Smooth muscle cell (in vitro differentiated cells): Measurements from ENCODE around the gene RRAGC. TPM values are rescaled to one million over a fixed set of nuclear protein-coding genes. Genes with fewer than 3 reads are reported as not detected.

Experiments
- DNase-seq: peaks from one replicate; lab custom pipeline; 2025; ENCODE audit not compliant: unreplicated experiment; lab: John Stamatoyannopoulos, UW
- H2AFZ ChIP-seq: fragments of 200-600 bp; sonication (generic); 2 replicates; pipeline ENCODE4 v1.6.0; 2016; ENCODE audit warnings: antibody characterized with exemption, low read depth, mild to moderate bottlenecking
- H3F3A ChIP-seq: fragments of 200-600 bp; sonication (generic); 2 replicates; pipeline ENCODE4 v1.6.0; 2017; ENCODE audit warnings: antibody characterized with exemption, low read depth
- H3K27ac ChIP-seq: fragments of 200-600 bp; sonication (generic); 2 replicates; pipeline ENCODE4 v1.5.1; 2016; ENCODE audit warnings: low read depth, mild to moderate bottlenecking
- H3K27me3 ChIP-seq: fragments of 200-600 bp; sonication (generic); 2 replicates; pipeline ENCODE4 v1.6.1; 2016; ENCODE audit warnings: low read depth, mild to moderate bottlenecking
- H3K36me3 ChIP-seq: fragments of 200-600 bp; sonication (generic); 2 replicates; pipeline ENCODE4 v1.5.1; 2016; ENCODE audit warnings: low read depth
- H3K4me1 ChIP-seq: fragments of 200-600 bp; sonication (generic); 2 replicates; pipeline ENCODE4 v1.5.1; 2016; ENCODE audit warnings: low read depth
- H3K4me2 ChIP-seq: fragments of 200-600 bp; sonication (generic); 2 replicates; pipeline ENCODE4 v1.6.0; 2016; ENCODE audit warnings: mild to moderate bottlenecking
- H3K4me3 ChIP-seq: fragments of 200-600 bp; sonication (generic); 2 replicates; pipeline ENCODE4 v1.5.1; 2016; ENCODE audit warnings: mild to moderate bottlenecking
- H3K79me2 ChIP-seq: fragments of 200-600 bp; sonication (generic); 2 replicates; pipeline ENCODE4 v1.6.0; 2016; ENCODE audit warnings: low read depth, mild to moderate bottlenecking
- H3K9ac ChIP-seq: fragments of 200-600 bp; sonication (generic); 2 replicates; pipeline ENCODE4 v1.6.0; 2016; ENCODE audit warnings: low read depth
- H3K9me3 ChIP-seq: fragments of 200-600 bp; sonication (generic); replicated peaks from 2 replicates; pipeline ENCODE4 v1.5.1; 2016; ENCODE audit warnings: low read depth
- H4K20me1 ChIP-seq: fragments of 200-600 bp; sonication (generic); 2 replicates; pipeline ENCODE4 v1.6.0; 2016; ENCODE audit warnings: low read depth
- WGBS: methylation state at CpG from one replicate; pipeline ENCODE4 v1.1.7; 2016; ENCODE audit warnings: low lambda C conversion rate; 5-methylcytosine and 5-hydroxymethylcytosine counted together
- polyA plus RNA-seq: library from polyadenylated mRNA; unstranded; fragments of >200 nt; fragmentation: Nextera tagmentation; extraction: Ambion mirVana; gene quantifications from 2 replicates; pipeline ENCODE4 v1.2.1, GENCODE V29; 2016
- total RNA-seq: library from RNA; depleted of rRNA; stranded (reverse); fragments of >200 nt; gene quantifications from 2 replicates; pipeline ENCODE4 v1.2.3, GENCODE V29; 2014
- TF ChIP-seq, protein P1 (sequence below): fragments of 200-600 bp; sonication (generic); IDR thresholded peaks from 2 replicates; pipeline ENCODE4 v1.5.1; 2017; ENCODE audit warnings: borderline replicate concordance, mild to moderate bottlenecking, antibody characterized with exemption; ENCODE audit not compliant: insufficient read depth, poor library complexity, severe bottlenecking

The RRAGC gene
- total and polyA plus RNA-seq, 2 experiments from 2014 or later: 13.2 to 13.3 TPM

DNA sequence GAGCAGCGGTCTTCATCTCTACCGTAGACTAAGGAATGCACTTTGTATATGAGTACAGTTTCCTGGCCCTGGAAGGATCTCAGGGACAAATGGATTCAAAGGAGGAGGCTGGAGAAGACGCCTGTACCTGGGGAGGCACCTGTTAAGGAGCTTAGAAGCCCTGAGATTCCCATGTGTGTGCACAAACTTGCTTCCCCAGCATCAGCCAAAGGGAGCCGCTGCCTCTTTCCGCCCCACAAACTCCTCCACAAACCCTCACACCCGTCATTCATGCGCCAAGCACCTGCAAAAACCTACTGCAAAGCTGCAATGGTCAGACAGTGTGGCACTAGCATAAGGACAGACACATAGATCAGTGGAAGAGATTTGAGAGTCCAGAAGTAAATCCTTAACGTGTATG is 54.5 kb downstream of the RRAGC start:
- Histone ChIP-seq H3K27ac (no peak overlapping the region), H3F3A (no peaks in the 10 kb centered on the region), H3K9me3 (no peaks in the 10 kb centered on the region), H3K27me3 (peaks cover 73% of the 10 kb centered on the region), H3K4me2 (no peak overlapping the region), H2AFZ (no peak overlapping the region), H3K4me1 (peaks cover 4% of the 10 kb centered on the region), H3K36me3 (no peaks in the 10 kb centered on the region), H3K9ac (no peak overlapping the region), H4K20me1 (no peaks in the 10 kb centered on the region), H3K4me3 (no peak overlapping the region), H3K79me2 (no peaks in the 10 kb centered on the region)
- TF ChIP-seq, protein P1, sequence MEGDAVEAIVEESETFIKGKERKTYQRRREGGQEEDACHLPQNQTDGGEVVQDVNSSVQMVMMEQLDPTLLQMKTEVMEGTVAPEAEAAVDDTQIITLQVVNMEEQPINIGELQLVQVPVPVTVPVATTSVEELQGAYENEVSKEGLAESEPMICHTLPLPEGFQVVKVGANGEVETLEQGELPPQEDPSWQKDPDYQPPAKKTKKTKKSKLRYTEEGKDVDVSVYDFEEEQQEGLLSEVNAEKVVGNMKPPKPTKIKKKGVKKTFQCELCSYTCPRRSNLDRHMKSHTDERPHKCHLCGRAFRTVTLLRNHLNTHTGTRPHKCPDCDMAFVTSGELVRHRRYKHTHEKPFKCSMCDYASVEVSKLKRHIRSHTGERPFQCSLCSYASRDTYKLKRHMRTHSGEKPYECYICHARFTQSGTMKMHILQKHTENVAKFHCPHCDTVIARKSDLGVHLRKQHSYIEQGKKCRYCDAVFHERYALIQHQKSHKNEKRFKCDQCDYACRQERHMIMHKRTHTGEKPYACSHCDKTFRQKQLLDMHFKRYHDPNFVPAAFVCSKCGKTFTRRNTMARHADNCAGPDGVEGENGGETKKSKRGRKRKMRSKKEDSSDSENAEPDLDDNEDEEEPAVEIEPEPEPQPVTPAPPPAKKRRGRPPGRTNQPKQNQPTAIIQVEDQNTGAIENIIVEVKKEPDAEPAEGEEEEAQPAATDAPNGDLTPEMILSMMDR: no peak
- WGBS: 72% methylated on average over 8 of the region's 8 CpGs
- no peak for DNase-seq

DNA sequence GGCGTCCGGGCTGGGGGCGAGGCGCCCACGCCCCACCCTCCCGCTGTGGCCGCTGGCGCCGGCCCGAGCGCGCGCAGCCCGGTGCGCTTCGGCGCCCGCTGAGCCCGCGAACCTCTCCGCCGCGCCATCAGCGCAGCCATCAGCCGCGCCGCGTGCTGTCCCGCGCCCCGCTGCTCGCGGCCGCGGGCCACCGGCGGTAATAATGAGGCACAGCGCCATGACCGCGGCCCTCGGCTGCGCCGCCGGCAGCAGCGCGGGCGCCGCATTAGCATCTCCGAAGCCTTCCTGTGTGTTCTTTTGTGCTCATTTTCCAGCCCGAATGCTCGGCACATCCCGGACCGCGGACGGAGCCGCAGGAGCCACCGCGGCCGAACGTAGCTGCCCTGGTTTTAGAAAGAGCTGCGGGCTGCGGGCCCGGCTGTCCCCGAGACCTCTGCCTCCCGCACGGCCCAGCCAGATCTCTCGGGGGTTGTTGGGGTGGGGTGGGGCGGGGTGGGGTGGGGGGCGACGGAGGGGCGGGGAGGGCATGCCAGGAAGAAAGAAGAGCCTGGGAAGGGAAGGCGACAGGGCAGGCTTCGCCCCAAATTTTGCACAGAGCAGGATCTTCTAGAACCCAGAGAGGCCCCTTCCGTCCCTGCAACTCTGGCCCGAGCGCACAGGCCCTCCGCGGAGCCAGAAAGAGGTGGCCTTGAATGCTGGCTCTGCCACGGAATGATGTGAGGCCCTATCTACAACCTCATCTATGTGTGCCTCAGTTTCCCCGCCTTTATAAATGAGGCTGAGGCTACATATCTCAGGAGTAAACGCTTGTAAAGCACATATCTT is 55.3 kb downstream of the RRAGC start:
- WGBS: 3% methylated on average over 70 of the region's 81 CpGs
- H3K27me3 ChIP-seq: peaks cover 67% of the 10 kb centered on the region

DNA sequence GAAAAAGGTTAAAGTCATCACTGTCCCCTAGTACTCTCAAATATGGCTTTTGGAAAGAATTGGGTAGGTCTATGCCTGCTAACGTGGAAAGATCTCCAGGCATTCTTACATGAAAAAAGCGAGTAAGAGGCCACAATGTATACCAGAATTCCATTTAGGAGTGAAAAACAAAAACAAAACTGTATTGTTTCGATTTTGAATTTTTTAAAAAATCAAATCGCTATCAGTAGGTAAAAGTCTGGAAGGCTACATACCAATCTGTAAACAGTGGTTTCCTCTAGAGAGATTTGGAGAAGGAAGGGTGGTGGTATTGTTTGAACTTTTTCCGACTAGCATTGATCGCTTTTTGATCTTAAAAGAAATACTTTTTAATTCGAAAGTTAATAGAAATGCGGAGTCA is 55.9 kb downstream of the RRAGC start:
- WGBS: 16% methylated on average over 8 of the region's 8 CpGs
- no peaks in the 10 kb centered on the region for H3K9me3 ChIP-seq
- no peaks in the 10 kb centered on the region for H3K79me2 ChIP-seq
- H3K27me3 ChIP-seq: peaks cover 64% of the 10 kb centered on the region
- H3K27ac ChIP-seq: no peak overlapping the region
- H3F3A ChIP-seq: no peaks in the 10 kb centered on the region
- H4K20me1 ChIP-seq: no peaks in the 10 kb centered on the region
- peaks cover 4% of the 10 kb centered on the region for H3K4me1 ChIP-seq
- H3K4me3 ChIP-seq: peak overlapping the region; percentile 47
- H3K36me3 ChIP-seq: no peaks in the 10 kb centered on the region
- no peak overlapping the region for H3K9ac ChIP-seq
- TF ChIP-seq, protein P1: no peak
- DNase-seq: no peak
- H3K4me2 ChIP-seq: peak overlapping the region; percentile 93
- no peak overlapping the region for H2AFZ ChIP-seq

More for the DNA sequence above, 55.3 kb downstream of the RRAGC start:
- Histone ChIP-seq H3K27ac (no peak overlapping the region), H3K36me3 (no peaks in the 10 kb centered on the region), H3K4me2 (peak overlapping the region; percentile 93), H3K4me3 (peak overlapping the region; percentile 47), H3K9me3 (no peaks in the 10 kb centered on the region), H2AFZ (no peak overlapping the region), H3K4me1 (peaks cover 4% of the 10 kb centered on the region), H4K20me1 (no peaks in the 10 kb centered on the region), H3K79me2 (no peaks in the 10 kb centered on the region), H3F3A (no peaks in the 10 kb centered on the region), H3K9ac (no peak overlapping the region)
- no peak for DNase-seq
- TF ChIP-seq, protein P1: no peak
